GM12801 (cell line): ENCODE measurements around the gene CD99.

ENCODE experiments used
- CTCF ChIP-seq: IDR thresholded peaks from one replicate; pipeline ENCODE4 v1.5.1; 2011; ENCODE audit warnings: control low read depth; ENCODE audit not compliant: insufficient read length; ENCODE audit errors: extremely low read depth

CD99 gene

GRCh38 chrX:2665387-2666304, 25.4 kb upstream of the CD99 start:
- no peak for TF ChIP-seq CTCF

GRCh38 chrX:2666491-2666890, 24.6 kb upstream of the CD99 start:
- no peak for TF ChIP-seq CTCF

GRCh38 chrX:2670978-2671377, 20.1 kb upstream of the CD99 start:
- no peak for TF ChIP-seq CTCF

GRCh38 chrX:2672084-2672483, 19.0 kb upstream of the CD99 start:
- TF ChIP-seq CTCF: no peak

GRCh38 chrX:2673611-2674010, 17.5 kb upstream of the CD99 start:
- no peak for TF ChIP-seq CTCF

- no peak for TF ChIP-seq CTCF
These were observed 14.1 kb upstream of the CD99 start for GRCh38 chrX:2676794-2677675.

- TF ChIP-seq CTCF: no peak
These were observed 13.3 kb upstream of the CD99 start for GRCh38 chrX:2677764-2678163.
